ENCODE data around the gene U2AF2. TPM values are rescaled to one million over a fixed set of nuclear protein-coding genes. Genes with fewer than 3 reads are reported as not detected.

U2AF2 gene
- total RNA-seq, 1 experiment from 2014 or later: 289 TPM

GRCh38 chr19:55613396-55613795 lies 41.4 kb upstream of the U2AF2 start:
- no TSS peak for BruUV-seq (replicated peaks)
- Histone ChIP-seq H3K4me3 (ENCODE audit: low read depth, low read length) (no peak overlapping the region), H3K36me3 (ENCODE audit: control insufficient read depth, insufficient read depth, low read length) (no peaks in the 10 kb centered on the region; the same call in 1 of the 2 replicates), H3K27me3 (replicated peaks; ENCODE audit: control insufficient read depth, insufficient read depth, low read length) (no peaks in the 10 kb centered on the region), H3K4me1 (no peaks in the 10 kb centered on the region), H3K9me3 (no peaks in the 10 kb centered on the region)
- DNase-seq: no peak
- no peak overlapping the region for H3K4me3 Mint-ChIP-seq (ENCODE audit: unreplicated experiment)
- no peak overlapping the region for H3K27ac Mint-ChIP-seq (ENCODE audit: unreplicated experiment)
- no peaks in the 10 kb centered on the region for H3K27me3 Mint-ChIP-seq (ENCODE audit: insufficient read depth, unreplicated experiment)
- TF ChIP-seq CTCF (IDR thresholded peaks at IDR 0.05; ENCODE audit: insufficient read depth in 1 of 2, low read depth in 1 of 2, low read length in 1 of 2, severe bottlenecking in 1 of 2, unreplicated experiment in 1 of 2): no peak
- H3K9me3 Mint-ChIP-seq (ENCODE audit: unreplicated experiment): no peaks in the 10 kb centered on the region
- intact Hi-C loops (cut with micrococcal nuclease; ENCODE audit: unreplicated experiment): no loop called here
- POLR2A ChIA-PET: no interaction called here
- H3K4me1 Mint-ChIP-seq (ENCODE audit: low read depth, unreplicated experiment): no peaks in the 10 kb centered on the region
- H3K36me3 Mint-ChIP-seq (ENCODE audit: insufficient read depth, unreplicated experiment): peaks cover 18% of the 10 kb centered on the region
- CTCF ChIA-PET: no interaction called here

GRCh38 chr19:55613930-55614710 lies 40.7 kb upstream of the U2AF2 start:
- Histone ChIP-seq H3K27me3 (replicated peaks; ENCODE audit: control insufficient read depth, insufficient read depth, low read length) (no peaks in the 10 kb centered on the region), H3K4me1 (no peaks in the 10 kb centered on the region), H3K9me3 (no peaks in the 10 kb centered on the region), H3K4me3 (ENCODE audit: low read depth, low read length) (no peak overlapping the region), H3K36me3 (ENCODE audit: control insufficient read depth, insufficient read depth, low read length) (no peaks in the 10 kb centered on the region; the same call in 1 of the 2 replicates)
- H3K9me3 Mint-ChIP-seq (ENCODE audit: unreplicated experiment): no peaks in the 10 kb centered on the region
- ChIA-PET POLR2A (no interaction called here), CTCF (no interaction called here)
- no peak overlapping the region for H3K4me3 Mint-ChIP-seq (ENCODE audit: unreplicated experiment)
- H3K36me3 Mint-ChIP-seq (ENCODE audit: insufficient read depth, unreplicated experiment): peaks cover 23% of the 10 kb centered on the region
- BruUV-seq (replicated peaks): no TSS peak
- no peak overlapping the region for H3K27ac Mint-ChIP-seq (ENCODE audit: unreplicated experiment)
- TF ChIP-seq CTCF (IDR thresholded peaks at IDR 0.05; ENCODE audit: insufficient read depth in 1 of 2, low read depth in 1 of 2, low read length in 1 of 2, severe bottlenecking in 1 of 2, unreplicated experiment in 1 of 2): no peak
- intact Hi-C loops (cut with micrococcal nuclease; ENCODE audit: unreplicated experiment): no loop called here
- H3K27me3 Mint-ChIP-seq (ENCODE audit: insufficient read depth, unreplicated experiment): no peaks in the 10 kb centered on the region
- no peaks in the 10 kb centered on the region for H3K4me1 Mint-ChIP-seq (ENCODE audit: low read depth, unreplicated experiment)
- no peak for DNase-seq

DNA sequence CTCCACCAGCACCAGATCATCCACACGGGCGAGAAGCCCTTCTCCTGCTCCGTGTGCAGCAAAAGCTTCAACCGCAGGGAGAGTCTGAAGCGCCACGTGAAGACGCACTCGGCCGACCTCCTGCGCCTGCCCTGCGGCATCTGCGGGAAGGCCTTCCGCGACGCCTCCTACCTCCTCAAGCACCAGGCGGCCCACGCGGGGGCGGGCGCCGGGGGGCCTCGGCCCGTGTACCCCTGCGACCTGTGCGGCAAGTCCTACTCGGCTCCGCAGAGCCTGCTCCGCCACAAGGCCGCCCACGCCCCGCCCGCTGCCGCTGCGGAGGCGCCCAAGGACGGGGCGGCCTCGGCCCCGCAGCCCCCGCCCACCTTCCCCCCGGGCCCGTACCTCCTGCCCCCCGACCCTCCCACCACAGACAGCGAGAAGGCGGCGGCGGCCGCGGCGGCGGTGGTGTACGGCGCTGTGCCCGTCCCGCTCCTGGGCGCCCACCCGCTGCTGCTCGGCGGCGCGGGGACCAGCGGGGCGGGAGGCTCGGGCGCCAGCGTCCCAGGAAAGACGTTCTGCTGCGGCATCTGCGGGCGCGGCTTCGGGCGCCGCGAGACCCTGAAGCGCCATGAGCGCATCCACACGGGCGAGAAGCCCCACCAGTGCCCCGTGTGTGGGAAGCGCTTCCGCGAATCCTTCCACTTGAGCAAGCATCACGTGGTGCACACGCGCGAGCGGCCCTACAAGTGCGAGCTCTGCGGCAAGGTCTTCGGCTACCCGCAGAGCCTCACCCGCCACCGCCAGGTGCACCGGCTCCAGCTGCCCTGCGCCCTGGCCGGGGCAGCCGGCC lies 39.9 kb upstream of the U2AF2 start:
- no peaks in the 10 kb centered on the region for H3K27me3 ChIP-seq (replicated peaks; ENCODE audit: control insufficient read depth, insufficient read depth, low read length)
- H3K36me3 ChIP-seq (ENCODE audit: control insufficient read depth, insufficient read depth, low read length): no peaks in the 10 kb centered on the region; the same call in 1 of the 2 replicates
- Mint-ChIP-seq H3K36me3 (ENCODE audit: insufficient read depth, unreplicated experiment) (peaks cover 30% of the 10 kb centered on the region), H3K27me3 (ENCODE audit: insufficient read depth, unreplicated experiment) (no peaks in the 10 kb centered on the region), H3K4me3 (ENCODE audit: unreplicated experiment) (no peak overlapping the region), H3K4me1 (ENCODE audit: low read depth, unreplicated experiment) (no peaks in the 10 kb centered on the region), H3K9me3 (ENCODE audit: unreplicated experiment) (no peaks in the 10 kb centered on the region), H3K27ac (ENCODE audit: unreplicated experiment) (no peak overlapping the region)
- intact Hi-C loops (cut with micrococcal nuclease; ENCODE audit: unreplicated experiment): no loop called here
- H3K4me3 ChIP-seq (ENCODE audit: low read depth, low read length): no peak overlapping the region
- CTCF ChIA-PET: no interaction called here
- no TSS peak for BruUV-seq (replicated peaks)
- no peaks in the 10 kb centered on the region for H3K9me3 ChIP-seq
- POLR2A ChIA-PET: no interaction called here
- no peaks in the 10 kb centered on the region for H3K4me1 ChIP-seq
- no peak for TF ChIP-seq CTCF (IDR thresholded peaks at IDR 0.05; ENCODE audit: insufficient read depth in 1 of 2, low read depth in 1 of 2, low read length in 1 of 2, severe bottlenecking in 1 of 2, unreplicated experiment in 1 of 2)
- no peak for DNase-seq
